ENCODE measurements around the gene TKTL1. TPM values are rescaled to one million over a fixed set of nuclear protein-coding genes. Genes with fewer than 3 reads are reported as not detected.

Gene TKTL1
- total and polyA plus RNA-seq, 2 of the 8 experiments (the other 6 are each of a cell fraction or from before 2014, with no cell fraction given): 0.05 TPM; not detected in 1

GRCh38 chrX:154296731-154297130 lies 1.1 kb downstream of the TKTL1 start:
- Histone ChIP-seq H3K18ac (ENCODE audit: extremely low read depth, low read length) (no peak overlapping the region), H3K4ac (replicated peaks; ENCODE audit: insufficient read length, low read depth, low read length) (no peak overlapping the region), H3K27ac (ENCODE audit: low read depth, low read length) (no peak overlapping the region), H2BK120ac (replicated peaks; ENCODE audit: low read depth, low read length) (no peak overlapping the region), H2BK12ac (ENCODE audit: low read depth, low read length) (no peak overlapping the region), H4K20me1 (replicated peaks in 1 of 2; ENCODE audit: control insufficient read depth in 1 of 2, insufficient read depth in 2 of 2, low read length in 2 of 2) (no peaks in the 10 kb centered on the region), H3K4me1 (replicated peaks in 1 of 4; ENCODE audit: control insufficient read depth in 3 of 4, insufficient read depth in 4 of 4, low read length in 3 of 4) (no peaks in the 10 kb centered on the region), H3K79me1 (ENCODE audit: low read depth, low read length) (no peaks in the 10 kb centered on the region), H3K9me3 (ENCODE audit: insufficient read depth in 2 of 2, low read depth in 1 of 2, low read length in 1 of 2) (no peaks in the 10 kb centered on the region), H2BK15ac (ENCODE audit: low read length) (no peak overlapping the region), H4K5ac (ENCODE audit: insufficient read length, low read depth, low read length) (no peak overlapping the region), H2AFZ (ENCODE audit: low read length) (no peak overlapping the region), H3K14ac (ENCODE audit: insufficient read length) (no peak overlapping the region), H2BK20ac (ENCODE audit: low read length) (no peak overlapping the region), H4K8ac (ENCODE audit: extremely low read depth, insufficient read depth, low read length) (no peak overlapping the region), H3K9ac (replicated peaks in 1 of 4; ENCODE audit: extremely low read depth in 1 of 4, low read depth in 3 of 4, low read length in 3 of 4) (no peak overlapping the region), H3K27me3 (replicated peaks in 1 of 4; ENCODE audit: control insufficient read depth in 3 of 4, extremely low read depth in 1 of 4, insufficient read depth in 3 of 4, low read length in 3 of 4) (no peaks in the 10 kb centered on the region), H2BK5ac (ENCODE audit: low read depth, low read length) (no peak overlapping the region), H3K4me2 (ENCODE audit: insufficient read depth in 1 of 2, low read depth in 2 of 2, low read length in 2 of 2) (no peak overlapping the region), H3K23ac (ENCODE audit: insufficient read length) (no peak overlapping the region), H3K36me3 (ENCODE audit: control insufficient read depth in 2 of 4, insufficient read depth in 4 of 4, low read length in 3 of 4) (no peaks in the 10 kb centered on the region), H3K56ac (replicated peaks; ENCODE audit: insufficient read length, low read depth, low read length) (no peak overlapping the region), H3K4me3 (ENCODE audit: extremely low read depth in 1 of 4, insufficient read depth in 2 of 4, low read depth in 3 of 4, low read length in 4 of 4) (no peak overlapping the region), H3K79me2 (ENCODE audit: control insufficient read depth in 1 of 2, insufficient read depth in 2 of 2, low read length in 2 of 2) (no peaks in the 10 kb centered on the region), H4K91ac (replicated peaks; ENCODE audit: insufficient read length, low read length) (no peak overlapping the region), H2AK5ac (ENCODE audit: low read depth, low read length) (no peak overlapping the region), H3K23me2 (ENCODE audit: low read depth, low read length) (no peaks in the 10 kb centered on the region)
- ChIA-PET CTCF (ENCODE audit: partially characterized antibody) (interaction anchor here (0.6 to 1.1 kb wide), 2 partner anchors 12 to 165 kb away, joined by 4 to 6 read pairs; no protein-coding TSS in a partner anchor), POLR2A (ENCODE audit: partially characterized antibody) (no interaction called here)
- DNase-seq (ENCODE audit: low read depth in 1 of 2, low spot score in 2 of 2): no peak
- no peak for FAIRE-seq
- no peak for TF ChIP-seq ASH2L (IDR thresholded peaks at IDR 0.05; ENCODE audit: low read length)
- no peak for TF ChIP-seq BRCA1 (IDR thresholded peaks at IDR 0.05; ENCODE audit: low read depth, low read length)
- no peak for TF ChIP-seq HDAC6 (IDR thresholded peaks at IDR 0.05; ENCODE audit: low read depth, low read length)
- TF ChIP-seq RBBP5 (IDR thresholded peaks at IDR 0.05; ENCODE audit: borderline replicate concordance, low read depth, low read length): no peak
- no peak for TF ChIP-seq CTBP2 (IDR thresholded peaks at IDR 0.05; ENCODE audit: borderline replicate concordance, insufficient read depth, insufficient read length, low read length)
- TF ChIP-seq ATF2 (IDR thresholded peaks at IDR 0.05; ENCODE audit: low read length): no peak
- no peak for TF ChIP-seq CREB1 (IDR thresholded peaks at IDR 0.05)
- TF ChIP-seq CHD2 (IDR thresholded peaks at IDR 0.05; ENCODE audit: low read length): no peak
- no peak for TF ChIP-seq FOSL1 (IDR thresholded peaks at IDR 0.05; ENCODE audit: insufficient read depth, low read depth, low read length)
- 99% methylated on average over 14 of the region's 18 CpGs; no CpG with 5 or more reads in 1 of the 2 experiments for WGBS, 2 experiments (ENCODE audit: extremely low coverage in 1 of 2, insufficient coverage in 1 of 2, insufficient read length in 1 of 2, insufficient replicate concordance in 2 of 2, low coverage in 1 of 2, low lambda C conversion rate in 2 of 2, missing lambda C conversion rate in 1 of 2)
